Gastrocnemius medialis (tissue), 4 donors: ENCODE data around the gene DXO. TPM values are rescaled to one million over a fixed set of nuclear protein-coding genes. Genes with fewer than 3 reads are reported as not detected.
"Not testable (repeated sequence)": the region's sequence is repeated elsewhere in the genome, so short reads cannot be mapped to it uniquely, and the experiment has no call there.

Experiments
- ATAC-seq, 2 donors: fragments of 150-250 bp; one replicate each; pipeline ENCODE4 v1.9.1; 2016
- DNase-seq, 2 donors: peaks; one replicate each; pipeline ENCODE4 v3.0.0-alpha.2; 2019
- H3K27ac ChIP-seq, 4 donors: fragments of 200-600 bp; sonication (generic); 1 replicate in 1 of 4; 2 replicates in 3 of 4; pipeline ENCODE4 v1.5.1; 2016 to 2018; ENCODE audit warnings: mild to moderate bottlenecking in 2 of 4, moderate library complexity in 1 of 4
- H3K27me3 ChIP-seq, 3 donors: fragments of 200-600 bp; sonication (generic) in 2 of 3; 1 replicate in 1 of 3; 2 replicates in 2 of 3; pipeline versions ENCODE4 v1.5.1 to v1.6.0; 2016 to 2019; ENCODE audit warnings: mild to moderate bottlenecking in 1 of 3, moderate library complexity in 1 of 3
- H3K36me3 ChIP-seq, 2 donors: fragments of 200-600 bp; sonication (generic) in 1 of 2; one replicate each; pipeline ENCODE4 v1.5.1; 2017 to 2018
- H3K4me1 ChIP-seq, 2 donors: fragments of 200-600 bp; sonication (generic) in 1 of 2; one replicate each; pipeline ENCODE4 v1.5.1; 2016 to 2017; ENCODE audit warnings: mild to moderate bottlenecking in 2 of 2
- H3K4me3 ChIP-seq, 4 donors: fragments of 200-600 bp; sonication (generic) in 3 of 4; 1 replicate in 1 of 4; 2 replicates in 3 of 4; pipeline ENCODE4 v1.5.1; 2016 to 2019; ENCODE audit warnings: mild to moderate bottlenecking in 2 of 4
- H3K9me3 ChIP-seq, 3 donors: fragments of 200-600 bp; sonication (generic) in 2 of 3; 1 replicate in 1 of 3; 2 replicates in 2 of 3; pipeline ENCODE4 v1.5.1; 2016 to 2019
- in situ Hi-C, 4 donors: fragments of 200-750 bp; cut with MboI; loops; one replicate each; pipeline versions ENCODE4 v1.15.0 to v1.8.0; 2017; ENCODE audit warnings: low sequenced_read_pairs in 4 of 4
- intact Hi-C: fragments of 100-400 bp; cut with DNase I; formaldehyde crosslinking; loops from one replicate; pipeline ENCODE4 v1.15.1; 2023; ENCODE audit warnings: low total_unique reads
- total RNA-seq, 4 donors: library from RNA; depleted of rRNA; stranded (reverse); fragments of >200 nt; gene quantifications; one replicate each; pipeline versions ENCODE4 v1.1.0 to v1.2.3, GENCODE V29; 2016

Gene DXO
- total RNA-seq, 4 donors from 2014 or later = 5.8 to 11.5 (median 8.5) TPM

- H3K27ac ChIP-seq, H3K4me3 ChIP-seq, ATAC-seq, H3K9me3 ChIP-seq, DNase-seq, in situ Hi-C loops, intact Hi-C loops, H3K4me1 ChIP-seq, H3K27me3 ChIP-seq, H3K36me3 ChIP-seq: not testable (repeated sequence)
Observed at GRCh38 chr6:32005538-32005880, 33.6 kb upstream of the DXO start.

GRCh38 chr6:32004864-32005537 is 33.1 kb upstream of the DXO start:
- H3K36me3 ChIP-seq, H3K9me3 ChIP-seq, DNase-seq, in situ Hi-C loops, H3K4me1 ChIP-seq, intact Hi-C loops, H3K27me3 ChIP-seq, H3K4me3 ChIP-seq, ATAC-seq, H3K27ac ChIP-seq: not testable (repeated sequence)

GRCh38 chr6:32004393-32004792 is 32.5 kb upstream of the DXO start:
- DNase-seq, H3K9me3 ChIP-seq, H3K27me3 ChIP-seq, H3K36me3 ChIP-seq, H3K27ac ChIP-seq, H3K4me3 ChIP-seq, intact Hi-C loops, in situ Hi-C loops, H3K4me1 ChIP-seq, ATAC-seq: not testable (repeated sequence)

- H3K27ac ChIP-seq, H3K27me3 ChIP-seq, H3K4me1 ChIP-seq, in situ Hi-C loops, DNase-seq, H3K9me3 ChIP-seq, ATAC-seq, intact Hi-C loops, H3K36me3 ChIP-seq, H3K4me3 ChIP-seq: not testable (repeated sequence)
Observed at GRCh38 chr6:32003301-32003700, 31.4 kb upstream of the DXO start.

- peak in 1 of 2 donors; percentile 27 for ATAC-seq
- H3K27me3 ChIP-seq, H3K4me1 ChIP-seq, in situ Hi-C loops, H3K9me3 ChIP-seq, H3K4me3 ChIP-seq, DNase-seq, H3K36me3 ChIP-seq, H3K27ac ChIP-seq, intact Hi-C loops: not testable (repeated sequence)
Observed at GRCh38 chr6:32002546-32003268, 30.8 kb upstream of the DXO start.

- in situ Hi-C loops, DNase-seq: not testable (repeated sequence)
Observed at GRCh38 chr6:31996385-31996784, 24.4 kb upstream of the DXO start.

GRCh38 chr6:31994421-31994820 is 22.5 kb upstream of the DXO start:
- in situ Hi-C loops, H3K4me1 ChIP-seq, intact Hi-C loops, H3K4me3 ChIP-seq, DNase-seq, H3K9me3 ChIP-seq, ATAC-seq, H3K27ac ChIP-seq, H3K27me3 ChIP-seq, H3K36me3 ChIP-seq: not testable (repeated sequence)

More at GRCh38 chr6:31996385-31996784, 24.4 kb upstream of the DXO start:
- H3K4me3 ChIP-seq, H3K36me3 ChIP-seq, ATAC-seq, H3K27ac ChIP-seq, intact Hi-C loops, H3K9me3 ChIP-seq, H3K4me1 ChIP-seq, H3K27me3 ChIP-seq: not testable (repeated sequence)

- H3K4me3 ChIP-seq, intact Hi-C loops, H3K27me3 ChIP-seq, ATAC-seq, H3K36me3 ChIP-seq, in situ Hi-C loops, DNase-seq, H3K4me1 ChIP-seq, H3K27ac ChIP-seq, H3K9me3 ChIP-seq: not testable (repeated sequence)
Observed at GRCh38 chr6:31989363-31989762, 17.4 kb upstream of the DXO start.

GRCh38 chr6:31981744-31982143 is 9.8 kb upstream of the DXO start, which contains the start of gene C4A:
C4A (plus strand) TSS chr6:31982057; CDS start chr6:31982108, 51 bp downstream.
- peaks cover 0 to 12% of the 10 kb centered on the region in 2 donors for H3K36me3 ChIP-seq
- H3K9me3 ChIP-seq, ATAC-seq, H3K4me1 ChIP-seq, in situ Hi-C loops, H3K27me3 ChIP-seq, intact Hi-C loops, H3K27ac ChIP-seq, H3K4me3 ChIP-seq, DNase-seq: not testable (repeated sequence)

GRCh38 chr6:31980998-31981397 is 9.1 kb upstream of the DXO start:
- H3K27me3 ChIP-seq, H3K27ac ChIP-seq, H3K9me3 ChIP-seq, H3K4me3 ChIP-seq, DNase-seq, intact Hi-C loops, in situ Hi-C loops, H3K4me1 ChIP-seq, ATAC-seq: not testable (repeated sequence)
- peaks cover 0 to 12% of the 10 kb centered on the region in 2 donors for H3K36me3 ChIP-seq

GRCh38 chr6:31980195-31980876 is 8.4 kb upstream of the DXO start:
- intact Hi-C loops, in situ Hi-C loops, DNase-seq, H3K27me3 ChIP-seq, H3K4me3 ChIP-seq, H3K9me3 ChIP-seq, H3K4me1 ChIP-seq, H3K27ac ChIP-seq, ATAC-seq: not testable (repeated sequence)
- peaks cover 0 to 12% of the 10 kb centered on the region in 2 donors for H3K36me3 ChIP-seq
